Dermis blood vessel endothelial cell (primary cell): ENCODE data around the gene JAKMIP1. TPM values are rescaled to one million over a fixed set of nuclear protein-coding genes. Genes with fewer than 3 reads are reported as not detected.

Experiments
- DNase-seq: peaks from one replicate; pipeline ENCODE4 v3.0.0; 2010
- total RNA-seq: library from RNA; depleted of rRNA; stranded (reverse); fragments of >200 nt; gene quantifications from 2 replicates; pipeline ENCODE4 v1.2.3, GENCODE V29; 2014

Gene JAKMIP1
- total RNA-seq = not detected in 2 replicates

GRCh38 chr4:6200011-6200921 is at the start of gene JAKMIP1:
Gene JAKMIP1, minus strand, starts transcription at chr4:6200549. Its CDS starts 87,699 bp downstream, at chr4:6112850.
- DNase-seq = peak; percentile 65

- no peak for DNase-seq
Observed at GRCh38 chr4:6248394-6248793, 48.0 kb upstream of the JAKMIP1 start.

- no peak for DNase-seq
Observed at GRCh38 chr4:6246170-6246634, 45.9 kb upstream of the JAKMIP1 start.

GRCh38 chr4:6245246-6246169 is 45.2 kb upstream of the JAKMIP1 start:
- no peak for DNase-seq

- no peak for DNase-seq
Observed at GRCh38 chr4:6242271-6243029, 42.1 kb upstream of the JAKMIP1 start.

- no peak for DNase-seq
Observed at GRCh38 chr4:6241062-6241845, 40.9 kb upstream of the JAKMIP1 start.

GRCh38 chr4:6239968-6240367 is 39.6 kb upstream of the JAKMIP1 start:
- no peak for DNase-seq

- DNase-seq = no peak
Observed at GRCh38 chr4:6239486-6239885, 39.1 kb upstream of the JAKMIP1 start.

- no peak for DNase-seq
Observed at GRCh38 chr4:6236816-6237390, 36.6 kb upstream of the JAKMIP1 start.

- no peak for DNase-seq
Observed at GRCh38 chr4:6235901-6236640, 35.7 kb upstream of the JAKMIP1 start.

GRCh38 chr4:6235012-6235411 is 34.7 kb upstream of the JAKMIP1 start:
- no peak for DNase-seq

GRCh38 chr4:6233929-6234328 is 33.6 kb upstream of the JAKMIP1 start:
- no peak for DNase-seq

- no peak for DNase-seq
Observed at GRCh38 chr4:6232836-6233785, 32.8 kb upstream of the JAKMIP1 start.

- DNase-seq = no peak
Observed at GRCh38 chr4:6231663-6232165, 31.4 kb upstream of the JAKMIP1 start.

GRCh38 chr4:6230827-6231662 is 30.7 kb upstream of the JAKMIP1 start:
- DNase-seq = no peak

GRCh38 chr4:6230502-6230785 is 30.1 kb upstream of the JAKMIP1 start:
- no peak for DNase-seq

- no peak for DNase-seq
Observed at GRCh38 chr4:6229671-6230501, 29.5 kb upstream of the JAKMIP1 start.
